Heart left ventricle (tissue), 13 donors: ENCODE results near the gene ERCC6L2.

Experiments
- CTCF ChIP-seq, 12 donors: fragments of 200-600 bp; sonication (generic) in 4 of 12; IDR thresholded peaks; one replicate each; pipeline versions ENCODE4 v1.5.0 to v1.8.0; 2018 to 2022; ENCODE audit warnings: antibody characterized with exemption in 12 of 12, mild to moderate bottlenecking in 5 of 12
- POLR2A ChIP-seq, 2 donors: fragments of 450-650 bp; IDR thresholded peaks; one replicate each; pipeline ENCODE4 v1.6.1; 2017; ENCODE audit warnings: antibody characterized with exemption in 2 of 2, mild to moderate bottlenecking in 2 of 2, moderate library complexity in 2 of 2
- donor health status: ischemic (EF 13 %, LVEDD 7.1; RV severe dilation, severe dysfunction).
- donor health status: DM: no; HTN: yes; CAD: no.
- donor health status: DM: no; HTN: no; CAD: no.
- donor health status: ischemic (EF 25% LVEDD 6.9; RV normal size, moderate dysfunction).
- donor health status: ischemic (EF 25% LVEDD 5.7; RV mildly dilated, moderate dysfunction).
- donor health status: ischemic (EF 35%, LVEDD 5.7; RV mildly dilated, moderate dysfunction).
- donor health status: nonischemic (EF 11% LVEDD 7.7; RV severe dilation, severe dysfunction).
- donor health status: DM: yes; HTN: yes; CAD: no.
- donor health status: PGD.
- donor health status: ischemic (EF 29% LVEDD 5.4; RV normal size, mild dysfunction).
- donor health status: nonischemic (EF 23%, LVEDD 6.1; RV moderate dilation, normal function).

DNA sequence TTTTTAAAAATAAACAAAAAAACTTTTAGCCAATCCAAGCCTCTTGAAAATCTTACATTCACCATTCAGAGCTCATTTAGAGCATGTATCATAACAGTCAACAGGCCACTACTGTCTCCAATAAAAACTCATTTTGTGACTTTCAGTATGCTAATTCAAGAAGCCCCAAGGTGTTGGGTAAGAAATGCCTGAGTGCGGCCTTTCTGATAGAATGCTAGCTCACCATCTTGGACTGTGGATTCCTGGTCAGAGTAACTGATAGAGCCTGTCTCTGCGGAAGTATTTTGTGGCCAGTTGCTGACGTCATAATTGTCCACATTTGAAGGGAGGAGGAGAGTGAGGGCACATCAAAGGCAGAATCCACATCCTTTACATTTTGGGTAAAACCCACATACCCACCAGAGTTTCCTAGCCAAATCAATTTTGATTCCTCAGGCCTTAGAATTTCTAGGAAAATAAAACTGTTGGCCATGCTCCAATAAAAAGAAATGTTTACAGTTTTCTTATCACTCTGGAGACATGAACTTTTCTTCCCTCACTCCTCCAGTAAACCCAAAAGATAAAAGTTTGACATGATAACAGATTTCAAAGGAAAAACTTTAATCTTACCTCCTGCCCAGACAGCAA is 41.1 kb upstream of the ERCC6L2 start:
- TF ChIP-seq CTCF (IDR thresholded peaks at IDR 0.05) (no peak), POLR2A (IDR thresholded peaks at IDR 0.05) (no peak)
